ENCODE results near the gene MCMBP. TPM values are rescaled to one million over a fixed set of nuclear protein-coding genes. Genes with fewer than 3 reads are reported as not detected.

The MCMBP gene, protein sequence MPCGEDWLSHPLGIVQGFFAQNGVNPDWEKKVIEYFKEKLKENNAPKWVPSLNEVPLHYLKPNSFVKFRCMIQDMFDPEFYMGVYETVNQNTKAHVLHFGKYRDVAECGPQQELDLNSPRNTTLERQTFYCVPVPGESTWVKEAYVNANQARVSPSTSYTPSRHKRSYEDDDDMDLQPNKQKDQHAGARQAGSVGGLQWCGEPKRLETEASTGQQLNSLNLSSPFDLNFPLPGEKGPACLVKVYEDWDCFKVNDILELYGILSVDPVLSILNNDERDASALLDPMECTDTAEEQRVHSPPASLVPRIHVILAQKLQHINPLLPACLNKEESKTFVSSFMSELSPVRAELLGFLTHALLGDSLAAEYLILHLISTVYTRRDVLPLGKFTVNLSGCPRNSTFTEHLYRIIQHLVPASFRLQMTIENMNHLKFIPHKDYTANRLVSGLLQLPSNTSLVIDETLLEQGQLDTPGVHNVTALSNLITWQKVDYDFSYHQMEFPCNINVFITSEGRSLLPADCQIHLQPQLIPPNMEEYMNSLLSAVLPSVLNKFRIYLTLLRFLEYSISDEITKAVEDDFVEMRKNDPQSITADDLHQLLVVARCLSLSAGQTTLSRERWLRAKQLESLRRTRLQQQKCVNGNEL
- total RNA-seq (2022; extraction: Qiagen RNA extraction): 79.6 to 93.1 TPM (median 91.7 TPM) in 5 replicates

DNA sequence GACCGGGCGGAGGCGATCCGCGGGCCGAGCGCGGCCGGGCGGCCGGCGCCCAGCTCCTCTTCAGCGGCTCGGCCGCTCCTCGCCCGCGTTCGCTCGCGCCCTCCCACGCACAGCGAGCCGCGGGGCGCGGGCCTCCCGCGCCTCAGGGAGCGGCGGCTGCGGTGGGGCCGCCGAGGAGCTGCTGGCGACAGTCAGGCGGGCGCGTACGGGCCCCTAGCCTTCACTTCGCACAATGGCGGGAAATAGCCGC, at the start of gene MCMBP:
MCMBP (minus strand) TSS at position 234 of the 250 bp plus-strand sequence. CDS start 259 bp downstream, outside the sequence.

DNA sequence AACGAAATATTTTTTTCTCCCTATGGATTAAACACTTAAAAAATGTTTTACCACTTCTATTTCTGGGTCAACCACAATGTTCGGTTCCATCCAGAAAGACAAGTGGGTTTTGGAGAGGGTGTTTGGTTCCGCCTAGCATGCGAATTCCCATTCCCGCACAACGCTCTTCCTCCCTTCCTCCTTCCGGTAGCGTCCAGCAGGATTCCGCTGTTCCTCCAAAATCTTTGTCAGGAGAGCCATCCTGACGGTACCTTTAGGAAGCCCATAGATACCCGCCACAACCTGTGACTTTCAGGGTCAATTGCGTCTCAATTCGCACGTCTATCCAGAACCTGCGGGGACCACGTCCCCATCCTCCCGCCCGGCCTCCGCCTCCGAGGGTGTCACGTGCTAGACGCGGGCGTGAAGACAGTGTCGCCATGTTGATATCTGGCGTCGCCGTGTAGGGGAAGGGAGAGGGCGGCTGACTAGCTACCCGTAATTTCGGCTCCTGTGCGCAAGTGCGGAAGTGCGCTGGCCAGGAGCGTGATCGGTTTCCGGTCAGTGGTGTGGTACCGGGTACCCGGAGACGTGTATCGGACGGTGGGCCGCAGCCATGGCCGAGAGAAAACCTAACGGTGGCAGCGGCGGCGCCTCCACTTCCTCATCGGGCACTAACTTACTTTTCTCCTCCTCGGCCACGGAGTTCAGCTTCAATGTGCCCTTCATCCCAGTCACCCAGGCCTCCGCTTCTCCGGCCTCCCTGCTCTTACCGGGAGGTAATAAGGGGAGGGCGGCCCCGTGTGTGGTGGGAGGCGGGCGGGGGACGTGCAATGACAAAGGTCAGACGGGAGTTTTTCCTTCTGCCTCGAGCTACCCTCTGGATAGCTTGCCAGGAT, 19.8 kb upstream of the MCMBP start, which contains the start of gene SEC23IP:
SEC23IP (plus strand) TSS at position 543 of the 878 bp plus-strand sequence; CDS start at position 596, 53 bp downstream.

Other genes starting within 250 kb of the MCMBP start
- gene BAG3, start 221.5 kb downstream of the MCMBP start, total RNA-seq (2022; extraction: Qiagen RNA extraction): 212 to 309 TPM (median 305 TPM) in 5 replicates
- 8.6 to 11.4 TPM (median 10.3 TPM) in 5 replicates for gene INPP5F, start 146.8 kb downstream of the MCMBP start, total RNA-seq (2022; extraction: Qiagen RNA extraction)
- 54.3 to 71.4 TPM (median 67.0 TPM) in 5 replicates for gene SEC23IP, start 19.9 kb upstream of the MCMBP start, total RNA-seq (2022; extraction: Qiagen RNA extraction)